GM12873 (cell line): ENCODE measurements around the gene RBKS.

Experiments
- CTCF ChIP-seq: IDR thresholded peaks from 2 replicates; pipeline ENCODE4 v1.5.1; 2012; ENCODE audit warnings: low read depth, mild to moderate bottlenecking, moderate library complexity, low read length, control low read depth; ENCODE audit not compliant: insufficient read depth; ENCODE audit errors: missing control alignments

RBKS gene

GRCh38 chr2:27771548-27772335, 118.4 kb downstream of the RBKS start, which contains the start of gene MRPL33:
MRPL33 (plus strand) TSS chr2:27771719; CDS start chr2:27771778, 59 bp downstream.
- no peak for TF ChIP-seq CTCF

- no peak for TF ChIP-seq CTCF
These were observed 119.0 kb downstream of the RBKS start for GRCh38 chr2:27771202-27771547.

- TF ChIP-seq CTCF, result no peak
These were observed 123.9 kb downstream of the RBKS start for GRCh38 chr2:27766287-27766661.

- no peak for TF ChIP-seq CTCF
These were observed 124.4 kb downstream of the RBKS start for GRCh38 chr2:27765621-27766286.

GRCh38 chr2:27763907-27764267, 126.3 kb downstream of the RBKS start:
- TF ChIP-seq CTCF, result no peak

GRCh38 chr2:27762951-27763906, 127.0 kb downstream of the RBKS start:
- TF ChIP-seq CTCF, result no peak
